Ishikawa (cell line): ENCODE results near the gene KBTBD12.

Source experiments
- CEBPB ChIP-seq: IDR thresholded peaks from 2 replicates; pipeline ENCODE4 v1.6.1; 2012
- EGR1 ChIP-seq: IDR thresholded peaks from 2 replicates; pipeline ENCODE4 v1.6.1; 2012
- FOXM1 ChIP-seq: IDR thresholded peaks from 2 replicates; pipeline ENCODE4 v1.6.1; 2012; ENCODE audit warnings: low read depth, borderline replicate concordance
- NFIC ChIP-seq: IDR thresholded peaks from 2 replicates; pipeline ENCODE4 v1.6.1; 2012
- TAF1 ChIP-seq: IDR thresholded peaks from 2 replicates; pipeline ENCODE4 v1.6.1; 2012; ENCODE audit warnings: low read depth, mild to moderate bottlenecking
- YY1 ChIP-seq: IDR thresholded peaks from 2 replicates; pipeline ENCODE4 v1.6.1; 2012; ENCODE audit warnings: low read depth

DNA sequence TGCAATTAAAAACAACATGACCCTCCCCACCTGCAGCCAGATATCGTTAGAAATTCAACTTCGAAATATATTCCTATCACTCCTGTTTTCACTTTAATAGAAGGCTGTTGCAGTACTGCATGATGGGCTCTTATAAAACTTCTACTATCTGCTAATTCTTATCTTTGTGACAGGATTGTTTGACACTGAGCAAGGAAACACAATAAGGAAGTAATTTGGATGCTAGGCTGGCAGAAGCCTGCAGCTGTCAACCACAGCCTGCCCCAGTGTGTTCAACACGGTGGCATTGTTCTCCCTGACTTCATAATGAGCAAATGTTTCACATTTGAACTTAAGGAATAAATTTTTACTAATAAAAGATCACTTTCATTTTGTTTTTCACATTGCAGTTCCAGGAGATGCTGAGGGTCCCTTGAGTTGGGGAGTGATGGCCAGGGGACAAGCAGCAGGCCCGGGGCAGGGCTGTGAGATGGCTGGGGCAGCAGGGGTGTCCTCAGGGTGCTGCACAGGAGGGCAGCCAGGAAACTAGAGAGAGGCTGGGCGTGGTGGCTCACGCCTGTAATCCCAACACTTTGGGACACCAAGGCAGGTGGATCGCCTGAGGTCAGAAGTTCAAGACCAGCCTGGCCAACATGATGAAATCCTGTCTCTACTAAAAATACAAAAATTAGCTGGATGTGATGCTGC is 72.4 kb downstream of the KBTBD12 start:
- TF ChIP-seq EGR1: no peak
- no peak for TF ChIP-seq NFIC
- TF ChIP-seq CEBPB: no peak
- no peak for TF ChIP-seq YY1
- TF ChIP-seq TAF1: no peak
- no peak for TF ChIP-seq FOXM1
